NCI-H345 treated with DMSO at 0.1 percent for 48 hours (cell line): ENCODE measurements around the gene FMO3.

ENCODE experiments used
- DNase-seq: peaks from one replicate; lab custom pipeline; 2025; ENCODE audit not compliant: unreplicated experiment; lab: John Stamatoyannopoulos, UW

FMO3 gene

GRCh38 chr1:171115280-171115897 lies 24.7 kb downstream of the FMO3 start:
- DNase-seq, result no peak

GRCh38 chr1:171116676-171117075 lies 26.0 kb downstream of the FMO3 start:
- no peak for DNase-seq

GRCh38 chr1:171117085-171117484 lies 26.4 kb downstream of the FMO3 start:
- DNase-seq, result no peak

GRCh38 chr1:171119648-171120047 lies 28.9 kb downstream of the FMO3 start:
- DNase-seq, result no peak

GRCh38 chr1:171122299-171122698 lies 31.6 kb downstream of the FMO3 start:
- no peak for DNase-seq

- DNase-seq, result no peak
Observed at GRCh38 chr1:171122893-171123292, 32.2 kb downstream of the FMO3 start.

- DNase-seq, result no peak
Observed at GRCh38 chr1:171126504-171126903, 35.8 kb downstream of the FMO3 start.

- DNase-seq, result no peak
Observed at GRCh38 chr1:171127099-171127498, 36.4 kb downstream of the FMO3 start.

GRCh38 chr1:171127501-171127900 lies 36.8 kb downstream of the FMO3 start:
- no peak for DNase-seq

- no peak for DNase-seq
Observed at GRCh38 chr1:171128463-171128862, 37.8 kb downstream of the FMO3 start.

GRCh38 chr1:171134204-171134923 lies 43.7 kb downstream of the FMO3 start:
- DNase-seq, result no peak

GRCh38 chr1:171137580-171137979 lies 46.9 kb downstream of the FMO3 start:
- no peak for DNase-seq

GRCh38 chr1:171138980-171139379 lies 48.3 kb downstream of the FMO3 start:
- no peak for DNase-seq

GRCh38 chr1:171139890-171140289 lies 49.2 kb downstream of the FMO3 start:
- DNase-seq, result peak; percentile 20

GRCh38 chr1:171140401-171140800 lies 49.7 kb downstream of the FMO3 start:
- DNase-seq, result no peak

GRCh38 chr1:171140956-171141687 lies 50.4 kb downstream of the FMO3 start:
- no peak for DNase-seq

GRCh38 chr1:171141688-171142415 lies 51.1 kb downstream of the FMO3 start:
- no peak for DNase-seq

- DNase-seq, result peak; percentile 31
Observed at GRCh38 chr1:171142416-171143385, 52.0 kb downstream of the FMO3 start.

- no peak for DNase-seq
Observed at GRCh38 chr1:171150156-171150555, 59.5 kb downstream of the FMO3 start.

GRCh38 chr1:171152549-171152948 lies 61.8 kb downstream of the FMO3 start:
- DNase-seq, result no peak
